HG03064 (cell line): Measurements from ENCODE around the gene PLXNA4.
"Not testable (repeated sequence)": the region's sequence is repeated elsewhere in the genome, so short reads cannot be mapped to it uniquely, and the experiment has no call there.

Source experiments
- ATAC-seq: cut with Tn5 transposase; IDR thresholded peaks from one replicate; pipeline ENCODE4 v1.9.1; 2021; ENCODE audit warnings: low read depth; ENCODE audit not compliant: unreplicated experiment

Gene PLXNA4

DNA sequence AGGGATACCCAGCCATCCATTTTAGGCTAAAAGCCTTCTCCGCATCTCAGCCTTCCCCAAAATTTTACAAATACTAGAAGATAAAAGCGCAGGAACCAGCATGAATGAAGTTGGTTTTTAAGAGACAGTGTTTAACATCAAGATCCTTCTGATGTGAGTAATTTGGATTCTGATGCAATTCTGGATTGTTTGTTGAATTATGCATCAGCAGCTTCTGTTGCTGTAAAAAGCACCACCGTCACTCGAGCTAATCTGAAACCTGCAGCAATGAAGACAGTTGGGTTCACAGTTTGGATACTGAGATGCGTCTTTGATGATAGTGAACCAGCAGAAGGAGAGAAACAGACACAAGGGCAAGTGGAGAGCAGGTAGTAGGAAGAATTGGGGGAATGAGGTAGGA is 179.2 kb downstream of the PLXNA4 start:
- no peak for ATAC-seq

DNA sequence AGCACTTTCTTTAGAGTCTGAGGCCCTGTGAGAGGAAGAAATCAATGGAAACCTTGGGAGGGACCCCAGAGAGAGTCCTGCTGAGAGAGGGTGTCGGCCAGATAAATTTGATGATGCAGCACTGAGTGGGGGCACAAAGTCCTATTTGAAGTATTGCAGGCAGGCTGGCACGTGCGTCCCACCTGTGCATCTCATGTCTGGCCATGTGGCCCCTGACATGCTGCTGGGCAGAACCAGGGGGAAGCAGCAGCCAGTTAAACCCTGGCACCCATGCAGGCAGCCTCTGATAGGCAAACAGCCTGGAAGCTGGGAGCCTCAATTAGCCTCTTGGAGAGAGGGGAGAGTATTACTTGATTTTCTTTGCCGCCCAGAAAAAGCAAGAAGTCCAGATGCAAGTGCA is 180.9 kb downstream of the PLXNA4 start:
- ATAC-seq: no peak

DNA sequence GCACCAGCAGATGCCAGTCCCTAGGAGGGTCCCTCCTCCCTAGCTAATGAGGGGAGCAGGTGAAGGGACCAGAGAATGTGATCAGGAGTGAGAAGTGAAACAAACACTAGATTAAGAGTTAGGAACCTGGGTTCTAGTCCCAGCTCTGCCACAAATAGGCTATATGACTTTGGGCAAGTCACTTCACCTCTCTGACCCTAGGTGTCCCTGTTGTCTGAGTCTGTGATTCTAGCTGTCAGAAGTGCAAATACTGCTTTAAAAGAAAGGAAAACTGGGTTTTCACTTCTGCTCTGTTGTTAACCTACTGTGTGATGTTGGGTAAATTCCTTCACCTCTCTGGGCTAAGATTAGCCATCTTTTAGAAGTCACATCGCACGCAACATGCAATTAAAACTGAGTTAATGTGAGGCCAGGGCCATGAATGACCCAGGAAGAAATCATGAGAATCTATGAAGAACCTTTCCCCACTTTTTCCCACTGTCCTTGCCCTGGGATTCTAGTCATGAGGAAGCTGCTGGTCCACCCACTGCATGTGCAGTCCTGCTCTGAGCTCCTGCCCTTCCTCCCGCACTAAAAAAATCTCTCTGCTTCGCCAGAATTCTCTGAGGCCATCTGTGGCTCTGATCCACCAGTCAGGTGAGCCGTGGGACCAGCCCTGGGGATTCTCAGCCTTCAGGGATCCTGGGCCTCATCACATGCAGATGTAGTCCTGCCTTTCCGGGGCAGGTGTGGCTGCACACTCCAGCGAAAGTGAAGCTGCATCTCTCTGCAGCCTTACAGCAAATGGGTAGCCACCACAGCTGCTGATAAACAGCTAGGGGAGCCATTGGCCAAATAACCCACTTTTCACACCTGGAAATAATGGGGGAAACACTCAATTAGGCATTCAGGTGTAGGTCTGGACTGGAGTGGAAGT is 181.7 kb downstream of the PLXNA4 start:
- ATAC-seq: no peak

DNA sequence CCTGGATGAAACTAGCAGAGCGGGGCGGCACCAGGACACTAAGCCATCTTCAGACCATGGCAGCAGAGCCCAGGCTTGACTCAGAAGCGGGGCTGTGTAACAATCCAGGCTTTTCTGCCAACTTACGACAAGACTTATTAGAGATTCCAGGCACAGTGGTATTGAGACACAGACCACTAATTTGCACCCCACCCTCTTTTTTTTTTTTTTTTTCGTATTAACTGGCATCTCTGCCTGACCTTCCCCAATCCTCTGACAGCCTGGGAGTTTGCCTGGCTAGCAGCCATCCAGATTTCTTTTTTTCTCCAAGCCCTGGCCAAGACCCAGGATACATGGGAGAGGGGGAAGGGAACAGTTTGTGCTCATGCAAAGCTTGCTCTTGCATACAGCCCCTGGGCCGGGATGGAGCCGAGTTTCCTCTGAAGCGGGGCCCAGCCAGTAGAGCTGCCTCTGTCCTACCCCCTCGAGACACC is 182.4 kb downstream of the PLXNA4 start:
- ATAC-seq: no peak

DNA sequence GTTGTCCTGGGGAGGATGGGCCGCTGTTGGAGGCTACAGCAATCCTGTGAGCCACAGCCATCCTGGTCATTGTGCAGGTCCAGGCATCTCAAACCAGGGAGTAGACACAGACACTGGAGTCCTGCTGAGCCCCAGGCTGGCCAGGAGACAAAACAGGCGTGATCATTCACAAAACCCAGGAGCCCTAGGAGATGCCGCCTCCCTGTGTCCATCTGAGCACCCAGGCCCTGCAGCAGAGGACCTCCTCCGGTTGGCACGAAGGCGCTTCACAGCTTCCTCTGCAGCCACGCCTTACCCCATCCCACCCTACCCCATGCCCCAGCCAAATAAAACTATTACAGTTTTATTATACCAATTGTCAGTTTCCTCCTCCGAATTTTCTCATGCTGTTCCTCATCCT is 183.6 kb downstream of the PLXNA4 start:
- ATAC-seq: no peak

DNA sequence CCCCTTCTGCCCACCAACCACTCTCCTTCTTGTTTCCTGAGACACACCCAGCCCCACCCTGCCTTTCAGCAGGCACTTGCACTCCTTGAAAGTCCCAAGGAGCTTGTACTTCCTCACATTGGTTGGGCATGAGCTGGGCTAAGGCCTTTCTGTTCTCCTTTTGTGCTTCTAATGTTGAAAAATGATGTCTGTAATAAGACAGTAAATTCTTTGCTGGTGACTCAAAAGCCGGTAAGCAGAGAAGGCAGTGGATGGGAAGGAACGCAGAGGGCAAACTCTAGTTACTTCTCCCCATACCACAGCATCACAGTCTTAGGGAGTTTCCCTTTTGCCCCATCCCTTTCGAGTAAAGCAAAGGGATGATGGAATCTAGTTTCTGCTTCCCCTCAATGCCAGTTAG is 185.6 kb downstream of the PLXNA4 start:
- ATAC-seq: no peak

DNA sequence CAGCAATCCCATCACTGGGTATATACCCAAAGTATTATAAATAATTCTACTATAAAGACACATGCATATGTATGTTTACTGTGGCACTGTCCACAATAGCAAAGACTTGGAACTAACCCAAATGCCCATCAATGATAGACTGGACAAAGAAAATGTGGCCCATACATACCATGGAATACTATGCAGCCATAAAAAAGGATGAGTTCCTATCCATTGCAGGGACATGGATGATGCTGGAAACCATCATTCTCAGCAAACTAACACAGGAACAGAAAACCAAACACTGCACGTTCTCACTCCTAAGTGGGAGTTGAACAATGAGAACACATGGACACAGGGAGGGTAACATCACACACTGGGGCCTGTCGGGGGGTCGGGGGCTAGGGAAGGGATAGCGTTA is 186.2 kb downstream of the PLXNA4 start:
- ATAC-seq: not testable (repeated sequence)

DNA sequence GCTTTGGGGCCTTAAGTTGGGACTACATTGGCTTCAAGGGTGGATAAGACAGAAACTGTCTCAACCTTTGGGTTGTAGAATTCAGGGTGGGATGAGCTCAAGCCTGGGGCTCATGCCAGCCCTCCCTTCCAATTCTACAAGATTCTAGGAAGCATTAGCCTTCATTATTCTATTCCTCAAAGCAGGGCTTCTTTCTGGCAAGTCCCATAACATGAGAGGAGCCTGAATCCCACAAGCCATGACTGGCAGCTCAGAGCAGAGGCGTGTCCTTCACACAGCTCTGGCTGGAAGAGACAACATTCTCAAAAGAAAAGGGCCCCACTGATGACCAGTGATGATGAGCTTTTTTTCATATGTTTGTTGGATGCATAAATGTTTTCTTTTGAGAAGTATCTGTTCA is 187.6 kb downstream of the PLXNA4 start:
- ATAC-seq: no peak

DNA sequence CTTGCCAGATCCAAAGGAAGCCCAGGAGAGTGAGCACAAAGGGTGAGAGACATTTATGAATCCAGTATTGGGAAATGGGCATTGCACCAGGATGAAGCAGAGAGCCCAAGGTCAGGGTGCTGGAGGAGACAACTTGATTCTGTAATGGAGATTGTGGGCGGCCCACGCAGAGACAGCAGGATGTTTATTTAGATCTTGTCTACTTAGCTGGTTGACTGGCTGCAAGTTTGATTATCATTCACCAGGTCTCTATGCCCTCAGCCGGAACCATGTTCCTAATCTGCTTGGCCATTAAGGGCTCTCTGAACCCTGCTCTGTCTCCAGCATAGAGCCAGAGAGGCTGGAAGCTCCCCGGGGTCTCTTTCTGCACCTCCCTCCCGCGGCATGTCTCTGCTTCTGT is 188.7 kb downstream of the PLXNA4 start:
- ATAC-seq: no peak

DNA sequence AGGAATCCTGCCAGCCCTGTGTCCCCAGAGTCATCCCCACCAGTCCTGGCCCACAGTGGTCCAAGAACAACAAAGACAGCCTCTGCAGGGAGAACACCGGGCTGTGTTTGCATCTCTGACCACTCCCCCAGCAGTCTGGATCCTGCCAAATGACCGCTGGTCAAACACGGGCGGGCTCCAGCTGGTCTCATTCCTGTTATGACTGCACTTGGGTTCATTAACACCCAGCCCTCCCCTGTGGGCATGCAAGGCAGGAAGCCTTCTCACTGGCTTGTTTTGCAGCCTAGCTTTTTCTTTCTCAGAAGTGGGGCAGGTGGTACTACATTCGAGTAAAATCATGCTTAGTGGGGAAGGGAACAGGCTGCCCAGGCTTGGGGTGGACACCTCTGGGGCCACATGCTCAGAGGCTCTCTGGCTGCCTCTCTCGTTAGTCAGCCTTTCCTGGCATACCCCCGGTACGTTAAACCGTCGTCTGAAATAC is 190.0 kb downstream of the PLXNA4 start:
- no peak for ATAC-seq

DNA sequence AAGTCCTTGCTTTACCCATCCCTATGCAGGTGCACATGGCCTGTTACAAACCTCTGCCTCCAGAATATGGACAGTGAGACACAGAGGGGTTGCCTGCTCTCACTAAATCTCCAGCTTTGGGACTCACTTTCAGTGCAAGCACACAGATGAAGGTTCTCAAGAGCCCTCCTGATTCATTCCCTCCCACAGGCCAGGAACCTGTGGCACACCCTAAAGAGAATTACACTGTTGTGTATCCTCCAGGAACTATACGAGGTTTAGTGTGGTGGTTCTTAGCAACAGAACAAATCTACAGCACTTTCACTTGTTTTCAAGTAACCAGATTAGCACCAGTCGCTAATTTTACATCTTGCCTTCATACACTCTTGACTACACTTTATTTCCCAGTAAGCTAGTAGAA is 192.3 kb downstream of the PLXNA4 start:
- no peak for ATAC-seq

DNA sequence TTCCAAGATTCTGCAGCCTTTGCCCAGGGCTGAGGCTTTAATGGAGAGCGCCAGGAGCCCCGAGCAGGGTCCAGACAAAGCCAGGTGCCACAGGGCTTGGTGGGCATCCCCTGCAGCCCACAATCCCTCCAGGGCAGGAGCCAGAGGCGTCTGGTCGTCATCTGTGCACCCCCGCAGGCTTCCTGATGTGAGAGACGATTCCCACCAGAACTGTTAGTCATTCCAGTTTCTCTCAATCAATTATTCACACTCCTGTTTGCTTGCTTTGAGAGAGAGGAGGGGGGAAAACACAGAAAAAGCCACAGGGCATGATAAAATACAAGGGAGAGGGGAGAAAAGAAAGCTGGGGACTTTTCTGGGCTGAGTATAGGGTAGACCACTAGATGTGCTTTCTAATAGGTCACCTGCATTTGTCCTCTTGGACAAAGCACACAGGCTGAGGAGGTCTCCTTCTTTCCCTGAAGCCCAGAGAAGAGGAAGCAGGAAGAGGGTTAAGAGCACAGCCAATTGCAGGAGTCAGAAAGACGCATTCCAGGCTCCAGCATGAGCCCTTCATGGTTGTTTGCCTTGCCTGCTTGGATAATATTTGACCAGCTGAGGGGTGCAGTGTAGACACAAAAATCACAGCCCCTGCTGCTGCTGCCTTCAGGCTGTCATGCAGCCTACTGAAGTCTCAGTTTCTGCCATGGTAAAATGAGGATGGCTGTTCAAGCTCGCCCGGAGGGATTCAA is 194.4 kb downstream of the PLXNA4 start:
- ATAC-seq: no peak

DNA sequence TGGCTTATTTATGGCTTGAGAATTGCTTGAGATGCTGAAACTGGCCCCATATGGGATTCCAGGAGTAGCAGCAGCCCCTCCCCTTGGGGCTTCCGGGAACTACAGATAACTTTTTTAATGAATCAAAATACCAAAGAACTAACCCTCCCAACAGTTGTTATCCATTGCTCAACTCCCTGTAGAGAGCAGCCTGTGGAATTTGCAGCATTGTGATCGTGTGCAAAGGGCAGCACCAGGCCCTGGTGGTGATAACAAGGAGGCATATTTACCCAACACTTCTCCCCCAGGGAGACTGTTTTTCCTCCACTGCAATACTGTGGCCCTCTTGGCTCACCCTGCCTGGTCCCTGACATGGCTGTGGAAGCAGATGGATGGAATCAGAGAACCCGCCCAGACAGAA is 196.2 kb downstream of the PLXNA4 start:
- ATAC-seq: no peak

DNA sequence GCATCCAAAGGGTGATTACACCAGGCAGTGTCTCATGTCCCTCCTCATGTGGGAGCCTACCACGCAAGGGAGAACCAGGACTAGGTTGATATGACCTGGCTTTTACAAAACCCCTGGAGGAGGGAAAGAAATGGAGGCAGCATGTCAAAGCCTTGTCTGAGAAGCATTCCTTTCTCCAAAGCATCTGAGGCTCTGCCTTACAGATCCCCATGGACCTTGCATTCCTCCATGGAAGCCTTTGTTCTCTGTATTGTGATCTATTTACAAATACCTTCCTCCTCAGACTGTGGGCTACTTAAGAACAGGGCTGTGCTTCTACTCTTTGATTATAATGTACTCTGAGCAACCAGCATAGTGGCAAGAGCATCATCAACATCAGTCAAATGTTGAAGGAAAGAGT is 197.0 kb downstream of the PLXNA4 start:
- ATAC-seq: no peak

DNA sequence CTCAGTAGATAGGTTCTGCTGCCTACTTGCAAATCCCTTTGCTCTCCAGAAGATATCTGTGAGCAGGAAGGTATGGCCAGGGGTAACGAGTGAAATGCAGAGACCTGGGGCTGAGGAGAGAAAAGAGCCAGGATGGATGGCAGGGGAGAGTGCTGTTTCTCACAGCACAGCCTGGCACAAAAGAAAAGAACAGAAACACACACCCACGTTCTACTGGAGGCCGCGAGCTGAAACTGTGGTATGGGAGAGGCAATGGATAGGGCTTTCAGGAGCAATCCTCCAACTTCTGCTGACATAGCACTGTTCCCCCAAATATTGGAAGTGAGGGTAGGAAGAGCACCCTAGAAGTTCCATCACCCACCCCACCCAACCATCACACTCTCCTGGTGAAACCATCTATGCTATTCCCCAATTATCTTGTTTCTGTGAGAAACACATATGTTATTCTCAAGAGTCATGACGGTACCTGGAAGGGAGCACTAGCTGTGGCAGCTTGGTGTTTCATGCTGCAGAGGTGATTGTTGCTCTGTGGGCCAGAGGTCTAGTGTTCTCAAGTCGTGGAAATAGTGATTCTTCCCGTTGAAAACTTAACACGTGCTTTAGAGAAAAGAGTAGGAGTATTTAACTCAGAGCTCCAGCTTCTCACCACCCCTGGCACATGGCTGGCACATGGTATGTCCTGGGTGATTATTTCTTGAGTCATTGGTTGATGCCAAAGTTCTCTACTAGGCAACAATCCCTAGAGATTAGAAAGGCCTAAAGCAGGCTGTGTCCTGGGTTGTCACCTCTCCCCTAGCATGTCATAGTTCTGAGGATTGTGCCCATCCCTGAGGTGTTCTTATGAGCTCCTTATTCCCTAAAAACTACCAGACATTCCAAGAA is 198.3 kb downstream of the PLXNA4 start:
- no peak for ATAC-seq

DNA sequence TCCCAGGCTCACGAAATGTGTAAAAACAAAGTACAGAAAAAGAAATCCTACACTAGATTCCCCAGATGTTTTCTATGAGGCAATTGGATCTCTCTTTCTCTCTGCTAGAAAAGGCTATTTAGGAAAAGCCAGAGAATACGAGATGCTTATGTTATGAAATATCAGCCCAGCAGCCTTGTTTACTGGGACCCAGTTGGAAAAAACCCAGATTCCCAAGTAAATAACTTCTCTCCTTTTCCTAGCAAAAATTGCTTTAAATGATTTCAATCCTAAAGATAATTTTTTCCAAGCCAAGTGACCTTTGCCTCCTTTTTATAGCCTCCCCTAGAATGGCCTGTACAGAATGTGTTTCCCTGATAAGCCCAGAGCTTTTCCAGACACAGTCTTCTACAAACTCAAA is 199.3 kb downstream of the PLXNA4 start:
- ATAC-seq: no peak

DNA sequence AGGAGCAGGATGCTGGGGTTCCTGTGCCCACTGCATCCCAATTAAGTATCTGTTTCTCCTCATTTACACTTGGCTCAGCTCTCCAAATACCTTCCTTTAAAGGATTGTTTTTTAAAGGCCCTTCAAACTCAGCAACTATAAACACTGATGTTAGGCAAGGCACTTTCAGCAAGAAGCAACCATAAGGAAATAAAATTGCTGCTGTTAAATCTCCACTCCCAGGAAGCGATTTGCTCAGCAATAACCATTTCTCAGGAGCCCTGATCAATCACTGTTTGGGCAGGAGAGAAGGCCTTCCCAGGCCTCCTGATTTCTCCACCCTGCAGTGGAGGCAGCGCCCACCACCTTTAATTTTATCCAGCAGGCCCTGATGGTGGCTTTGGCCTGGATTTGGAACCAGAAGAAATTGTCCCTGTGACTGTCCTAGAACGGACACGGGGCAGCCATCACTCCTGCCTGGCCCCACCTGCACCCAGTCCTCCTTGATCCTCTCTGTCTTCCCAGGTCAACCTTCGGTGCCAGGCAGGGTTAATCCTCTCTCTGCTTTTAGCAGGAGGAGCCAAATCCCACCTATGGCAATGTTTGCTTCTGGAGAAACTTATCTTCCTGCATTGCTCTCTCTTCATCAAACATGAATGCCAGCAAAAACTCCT is 199.8 kb downstream of the PLXNA4 start:
- no peak for ATAC-seq

DNA sequence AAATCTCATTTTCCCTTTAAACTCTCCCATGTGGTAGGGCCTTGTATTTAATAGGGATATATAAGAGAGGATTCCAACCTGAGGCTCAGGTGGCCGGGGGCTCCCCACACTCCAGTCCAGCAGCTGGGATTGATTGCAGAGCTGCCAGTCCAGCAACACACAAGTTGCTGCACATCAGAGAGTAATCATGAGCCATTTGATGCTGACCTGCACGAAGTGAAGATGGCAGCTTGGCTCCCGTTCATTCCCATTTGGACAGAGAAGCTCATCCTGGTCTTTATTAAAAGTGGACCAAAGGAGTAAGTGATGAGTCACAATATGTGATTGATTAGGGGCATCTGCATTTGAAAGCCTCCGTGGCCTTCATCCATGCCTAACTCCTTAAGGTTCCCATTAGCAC is 202.4 kb downstream of the PLXNA4 start:
- ATAC-seq: no peak

DNA sequence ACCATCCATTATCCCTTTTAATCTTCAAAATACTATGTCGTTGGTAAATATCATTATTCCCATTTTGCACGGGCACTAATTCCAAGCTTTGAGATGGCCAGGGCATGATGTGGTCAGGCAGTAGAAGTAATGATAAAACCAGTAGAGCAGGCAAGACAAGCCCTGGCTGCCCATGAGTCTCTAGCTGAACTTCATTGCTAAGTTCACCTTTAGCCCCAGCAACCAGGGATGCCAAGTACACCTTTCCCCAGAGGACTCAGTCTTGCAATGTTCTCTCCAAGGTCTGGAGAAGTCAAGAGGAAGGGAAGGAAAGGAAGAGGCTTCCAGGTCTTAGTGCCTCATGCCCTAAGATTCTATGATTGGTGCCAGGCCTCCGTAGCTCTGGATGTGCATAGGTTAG is 203.2 kb downstream of the PLXNA4 start:
- no peak for ATAC-seq

DNA sequence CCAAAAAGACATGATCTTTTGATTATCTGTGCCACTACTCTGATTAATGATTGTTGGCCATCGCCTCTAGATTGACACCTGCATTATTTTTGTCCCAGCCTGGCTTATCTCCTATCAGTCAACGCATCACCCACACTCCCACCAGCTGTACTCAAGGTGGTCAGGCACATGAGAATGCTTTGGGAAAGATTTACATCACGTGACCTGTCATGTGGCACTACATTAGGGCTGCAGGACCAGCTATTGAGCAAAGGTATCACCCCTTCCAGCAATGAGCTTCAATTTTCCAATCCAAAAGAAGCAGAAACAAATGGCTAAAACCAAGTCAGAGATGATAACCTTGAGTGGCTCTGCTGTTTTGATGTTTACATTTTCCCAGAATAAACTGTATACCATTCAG is 204.3 kb downstream of the PLXNA4 start:
- no peak for ATAC-seq
